HepG2 (cell line): ENCODE measurements around the gene SLBP.

ENCODE experiments used
- AHR ChIP-seq: IDR thresholded peaks from 2 replicates; pipeline ENCODE4 v1.6.1; 2018; ENCODE audit warnings: missing genetic modification reagents, missing compliant biosample characterization
- CTCF ChIP-seq: sonication (generic); formaldehyde crosslinking; IDR thresholded peaks from 2 replicates; pipeline ENCODE4 v1.5.0; 2020; ENCODE audit warnings: mild to moderate bottlenecking, missing genetic modification reagents, moderate library complexity
- GABPA ChIP-seq, 2 experiments: IDR thresholded peaks; 2 replicates each; pipeline ENCODE4 v1.6.1; 2011 to 2016; ENCODE audit warnings: low read depth in 2 of 2, low read length in 1 of 2, missing biosample characterization in 1 of 2, missing genetic modification characterization in 1 of 2
- JUN ChIP-seq: sonication (generic); formaldehyde crosslinking; IDR thresholded peaks from 2 replicates; pipeline ENCODE4 v1.4.0; 2020; ENCODE audit warnings: mild to moderate bottlenecking, missing genetic modification reagents
- MXI1 ChIP-seq: IDR thresholded peaks from 3 replicates; pipeline ENCODE4 v1.6.1; 2012; ENCODE audit warnings: low read depth, low read length, inconsistent platforms, borderline replicate concordance
- ZNF484 ChIP-seq: sonication (generic); formaldehyde crosslinking; IDR thresholded peaks from 2 replicates; pipeline ENCODE4 v1.5.1; 2020; ENCODE audit warnings: mild to moderate bottlenecking, low read depth, missing genetic modification reagents, borderline replicate concordance
- ZNF556 ChIP-seq: sonication (generic); formaldehyde crosslinking; IDR thresholded peaks from 2 replicates; pipeline ENCODE4 v1.4.0; 2020; ENCODE audit warnings: mild to moderate bottlenecking, missing genetic modification reagents, borderline replicate concordance
- ZNF558 ChIP-seq: sonication (generic); formaldehyde crosslinking; IDR thresholded peaks from 2 replicates; pipeline ENCODE4 v1.9.0; 2022; ENCODE audit warnings: mild to moderate bottlenecking, missing genetic modification reagents, borderline replicate concordance
- TF ChIP-seq, protein P1 (sequence below), 2 experiments: IDR thresholded peaks; 2 replicates each; pipeline ENCODE4 v1.6.1; 2011 to 2012; ENCODE audit warnings: low read length in 2 of 2, borderline replicate concordance in 1 of 2, low read depth in 1 of 2, mild to moderate bottlenecking in 1 of 2, moderate library complexity in 1 of 2
- TF ChIP-seq, protein P2 (sequence below), 2 experiments: fragments of 450-650 bp in 1 of 2; sonication (generic) in 1 of 2; formaldehyde crosslinking; IDR thresholded peaks; 2 replicates each; pipeline versions ENCODE4 v1.5.0 to v1.8.0; 2020 to 2022; ENCODE audit warnings: mild to moderate bottlenecking in 1 of 2, missing genetic modification reagents in 1 of 2

- TF ChIP-seq ZNF556 (CRISPR knock-in tag) (no peak), AHR (CRISPR knock-in tag) (no peak), ZNF558 (no peak), ZNF484 (CRISPR knock-in tag) (no peak), CTCF (no peak), MXI1 (no peak), JUN (no peak), GABPA (IDR thresholded peaks at IDR 0.05; ENCODE audit: low read depth, low read length) (no peak), GABPA (CRISPR knock-in tag; IDR thresholded peaks at IDR 0.05; ENCODE audit: low read depth) (no peak)
- TF ChIP-seq, protein P1, sequence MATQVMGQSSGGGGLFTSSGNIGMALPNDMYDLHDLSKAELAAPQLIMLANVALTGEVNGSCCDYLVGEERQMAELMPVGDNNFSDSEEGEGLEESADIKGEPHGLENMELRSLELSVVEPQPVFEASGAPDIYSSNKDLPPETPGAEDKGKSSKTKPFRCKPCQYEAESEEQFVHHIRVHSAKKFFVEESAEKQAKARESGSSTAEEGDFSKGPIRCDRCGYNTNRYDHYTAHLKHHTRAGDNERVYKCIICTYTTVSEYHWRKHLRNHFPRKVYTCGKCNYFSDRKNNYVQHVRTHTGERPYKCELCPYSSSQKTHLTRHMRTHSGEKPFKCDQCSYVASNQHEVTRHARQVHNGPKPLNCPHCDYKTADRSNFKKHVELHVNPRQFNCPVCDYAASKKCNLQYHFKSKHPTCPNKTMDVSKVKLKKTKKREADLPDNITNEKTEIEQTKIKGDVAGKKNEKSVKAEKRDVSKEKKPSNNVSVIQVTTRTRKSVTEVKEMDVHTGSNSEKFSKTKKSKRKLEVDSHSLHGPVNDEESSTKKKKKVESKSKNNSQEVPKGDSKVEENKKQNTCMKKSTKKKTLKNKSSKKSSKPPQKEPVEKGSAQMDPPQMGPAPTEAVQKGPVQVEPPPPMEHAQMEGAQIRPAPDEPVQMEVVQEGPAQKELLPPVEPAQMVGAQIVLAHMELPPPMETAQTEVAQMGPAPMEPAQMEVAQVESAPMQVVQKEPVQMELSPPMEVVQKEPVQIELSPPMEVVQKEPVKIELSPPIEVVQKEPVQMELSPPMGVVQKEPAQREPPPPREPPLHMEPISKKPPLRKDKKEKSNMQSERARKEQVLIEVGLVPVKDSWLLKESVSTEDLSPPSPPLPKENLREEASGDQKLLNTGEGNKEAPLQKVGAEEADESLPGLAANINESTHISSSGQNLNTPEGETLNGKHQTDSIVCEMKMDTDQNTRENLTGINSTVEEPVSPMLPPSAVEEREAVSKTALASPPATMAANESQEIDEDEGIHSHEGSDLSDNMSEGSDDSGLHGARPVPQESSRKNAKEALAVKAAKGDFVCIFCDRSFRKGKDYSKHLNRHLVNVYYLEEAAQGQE (IDR thresholded peaks at IDR 0.05; ENCODE audit: borderline replicate concordance in 1 of 2, low read depth in 1 of 2, low read length in 2 of 2), result no peak
- TF ChIP-seq, protein P2, sequence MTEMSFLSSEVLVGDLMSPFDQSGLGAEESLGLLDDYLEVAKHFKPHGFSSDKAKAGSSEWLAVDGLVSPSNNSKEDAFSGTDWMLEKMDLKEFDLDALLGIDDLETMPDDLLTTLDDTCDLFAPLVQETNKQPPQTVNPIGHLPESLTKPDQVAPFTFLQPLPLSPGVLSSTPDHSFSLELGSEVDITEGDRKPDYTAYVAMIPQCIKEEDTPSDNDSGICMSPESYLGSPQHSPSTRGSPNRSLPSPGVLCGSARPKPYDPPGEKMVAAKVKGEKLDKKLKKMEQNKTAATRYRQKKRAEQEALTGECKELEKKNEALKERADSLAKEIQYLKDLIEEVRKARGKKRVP (CRISPR knock-in tag; IDR thresholded peaks at IDR 0.05), result no peak
Observed at GRCh38 chr4:1728061-1728980, 16.2 kb upstream of the SLBP start.
